Neural progenitor cell (in vitro differentiated cells): Measurements from ENCODE around the gene EIF4A3. TPM values are rescaled to one million over a fixed set of nuclear protein-coding genes. Genes with fewer than 3 reads are reported as not detected.

Experiments used
- DNase-seq: peaks from one replicate; pipeline ENCODE4 v3.0.0-alpha.2; 2016; ENCODE audit warnings: low spot score
- H2AFZ ChIP-seq: fragments of 200-600 bp; sonication (generic); replicated peaks from 2 replicates; pipeline ENCODE4 v1.6.1; 2016; ENCODE audit warnings: antibody characterized with exemption
- H3F3A ChIP-seq: fragments of 200-600 bp; sonication (generic); 2 replicates; pipeline ENCODE4 v1.6.1; 2016; ENCODE audit warnings: antibody characterized with exemption, low read depth
- H3K27ac ChIP-seq: fragments of 200-600 bp; sonication (generic); 2 replicates; pipeline ENCODE4 v1.5.1; 2016; ENCODE audit warnings: mild to moderate bottlenecking
- H3K27me3 ChIP-seq: fragments of 200-600 bp; sonication (generic); 2 replicates; pipeline ENCODE4 v1.6.1; 2016; ENCODE audit warnings: mild to moderate bottlenecking, moderate library complexity
- H3K36me3 ChIP-seq: fragments of 200-600 bp; sonication (generic); 2 replicates; pipeline ENCODE4 v1.5.1; 2016
- H3K4me1 ChIP-seq: fragments of 200-600 bp; sonication (generic); 2 replicates; pipeline ENCODE4 v1.6.1; 2016; ENCODE audit warnings: mixed run types
- H3K4me2 ChIP-seq: fragments of 200-600 bp; sonication (generic); 2 replicates; pipeline ENCODE4 v1.6.1; 2016
- H3K4me3 ChIP-seq: fragments of 200-600 bp; sonication (generic); 2 replicates; pipeline ENCODE4 v1.5.1; 2016
- H3K79me2 ChIP-seq: fragments of 200-600 bp; sonication (generic); 2 replicates; pipeline ENCODE4 v1.6.1; 2016; ENCODE audit warnings: low read depth
- H3K9ac ChIP-seq: fragments of 200-600 bp; sonication (generic); 2 replicates; pipeline ENCODE4 v1.6.1; 2016
- H3K9me3 ChIP-seq: fragments of 200-600 bp; sonication (generic); 2 replicates; pipeline ENCODE4 v1.5.1; 2016; ENCODE audit warnings: low read depth
- H4K20me1 ChIP-seq: fragments of 200-600 bp; sonication (generic); 2 replicates; pipeline ENCODE4 v1.6.1; 2016; ENCODE audit warnings: low read depth
- H3K27ac Mint-ChIP-seq: 3 replicates; pipeline ENCODE4 v1.8.0; 2021; ENCODE audit warnings: mixed read lengths
- H3K27me3 Mint-ChIP-seq: 2 replicates; pipeline ENCODE4 v1.8.0; 2022; ENCODE audit warnings: low read depth, mild to moderate bottlenecking, inconsistent platforms, moderate library complexity, mixed read lengths; ENCODE audit not compliant: insufficient read depth
- H3K36me3 Mint-ChIP-seq: 3 replicates; pipeline ENCODE4 v1.8.0; 2021; ENCODE audit warnings: mixed read lengths
- H3K4me1 Mint-ChIP-seq: 3 replicates; pipeline ENCODE4 v1.8.0; 2021; ENCODE audit warnings: mixed read lengths
- H3K4me3 Mint-ChIP-seq: 3 replicates; pipeline ENCODE4 v1.8.0; 2021; ENCODE audit warnings: mild to moderate bottlenecking, moderate library complexity, mixed read lengths
- H3K9me3 Mint-ChIP-seq: 3 replicates; pipeline ENCODE4 v1.8.0; 2020; ENCODE audit warnings: mixed read lengths
- CTCF ChIP-seq: fragments of 200-600 bp; sonication (generic); IDR thresholded peaks from 2 replicates; pipeline ENCODE4 v1.5.1; 2017; ENCODE audit warnings: antibody characterized with exemption, mild to moderate bottlenecking
- EZH2 ChIP-seq: fragments of 200-600 bp; sonication (generic); IDR thresholded peaks from 2 replicates; pipeline ENCODE4 v1.6.1; 2017; ENCODE audit warnings: antibody characterized with exemption, mild to moderate bottlenecking, moderate library complexity
- EZH2phosphoT487 ChIP-seq: fragments of 200-600 bp; sonication (generic); IDR thresholded peaks from 2 replicates; pipeline ENCODE4 v1.6.1; 2017; ENCODE audit warnings: antibody characterized with exemption
- total RNA-seq: library from RNA; depleted of rRNA; stranded (reverse); fragments of >200 nt; gene quantifications from 2 replicates; pipeline ENCODE4 v1.2.3, GENCODE V29; 2015; ENCODE audit warnings: low replicate concordance

Gene EIF4A3
- total RNA-seq, 1 donor from 2014 or later: 102 TPM

- Histone ChIP-seq H3K79me2 (no peaks in the 10 kb centered on the region), H3K9ac (no peak overlapping the region), H2AFZ (no peak overlapping the region), H3K4me2 (no peak overlapping the region), H3K4me3 (no peak overlapping the region), H3K9me3 (no peaks in the 10 kb centered on the region), H3K27me3 (no peaks in the 10 kb centered on the region), H3K4me1 (peaks cover 11% of the 10 kb centered on the region), H4K20me1 (no peaks in the 10 kb centered on the region), H3F3A (peaks cover 14% of the 10 kb centered on the region), H3K36me3 (no peaks in the 10 kb centered on the region), H3K27ac (no peak overlapping the region)
- Mint-ChIP-seq H3K27me3 (peaks cover 6% of the 10 kb centered on the region), H3K9me3 (no peaks in the 10 kb centered on the region), H3K36me3 (no peaks in the 10 kb centered on the region), H3K4me1 (peaks cover 12% of the 10 kb centered on the region), H3K27ac (no peak overlapping the region), H3K4me3 (no peak overlapping the region)
- no peak for TF ChIP-seq EZH2
- no peak for TF ChIP-seq CTCF
- no peak for TF ChIP-seq EZH2phosphoT487
- DNase-seq: no peak
These were observed 20.5 kb downstream of the EIF4A3 start for GRCh38 chr17:80126449-80126715.

GRCh38 chr17:80125656-80126448, 21.1 kb downstream of the EIF4A3 start:
- DNase-seq: no peak
- Histone ChIP-seq H2AFZ (no peak overlapping the region), H3K9me3 (no peaks in the 10 kb centered on the region), H3K9ac (no peak overlapping the region), H3K4me1 (peaks cover 11% of the 10 kb centered on the region), H3K4me2 (no peak overlapping the region), H3K79me2 (no peaks in the 10 kb centered on the region), H4K20me1 (no peaks in the 10 kb centered on the region), H3K36me3 (no peaks in the 10 kb centered on the region), H3K27me3 (no peaks in the 10 kb centered on the region), H3K27ac (no peak overlapping the region), H3F3A (peaks cover 9% of the 10 kb centered on the region), H3K4me3 (no peak overlapping the region)
- H3K27ac Mint-ChIP-seq: no peak overlapping the region
- H3K27me3 Mint-ChIP-seq: peaks cover 6% of the 10 kb centered on the region
- TF ChIP-seq EZH2 (no peak), CTCF (no peak), EZH2phosphoT487 (no peak)
- H3K36me3 Mint-ChIP-seq: no peaks in the 10 kb centered on the region
- H3K4me1 Mint-ChIP-seq: peaks cover 12% of the 10 kb centered on the region
- no peak overlapping the region for H3K4me3 Mint-ChIP-seq
- no peaks in the 10 kb centered on the region for H3K9me3 Mint-ChIP-seq

GRCh38 chr17:80124351-80124981, 22.5 kb downstream of the EIF4A3 start:
- peaks cover 6% of the 10 kb centered on the region for H3K27me3 Mint-ChIP-seq
- peak; percentile 78 for DNase-seq
- H4K20me1 ChIP-seq: no peaks in the 10 kb centered on the region
- H3K9ac ChIP-seq: no peak overlapping the region
- H3K36me3 ChIP-seq: no peaks in the 10 kb centered on the region
- no peaks in the 10 kb centered on the region for H3K27me3 ChIP-seq
- no peaks in the 10 kb centered on the region for H3K9me3 Mint-ChIP-seq
- H3K27ac Mint-ChIP-seq: peak overlapping the region; percentile 70
- no peaks in the 10 kb centered on the region for H3K9me3 ChIP-seq
- H3K4me3 Mint-ChIP-seq: no peak overlapping the region
- H3K4me2 ChIP-seq: peak overlapping the region; percentile 8
- peaks cover 12% of the 10 kb centered on the region for H3K4me1 Mint-ChIP-seq
- TF ChIP-seq EZH2 (no peak), CTCF (peak; percentile 69)
- H3F3A ChIP-seq: peaks cover 8% of the 10 kb centered on the region
- H3K27ac ChIP-seq: no peak overlapping the region
- peak overlapping the region; percentile 95 for H2AFZ ChIP-seq
- H3K36me3 Mint-ChIP-seq: no peaks in the 10 kb centered on the region
- H3K4me3 ChIP-seq: no peak overlapping the region
- no peaks in the 10 kb centered on the region for H3K79me2 ChIP-seq
- H3K4me1 ChIP-seq: peaks cover 11% of the 10 kb centered on the region
